Prostate gland (tissue), 2 donors: ENCODE data around the gene MARK2. TPM values are rescaled to one million over a fixed set of nuclear protein-coding genes. Genes with fewer than 3 reads are reported as not detected.

Source experiments
- DNase-seq: peaks from one replicate; pipeline ENCODE4 v3.0.0-alpha.2; 2019; ENCODE audit warnings: low spot score
- H3K27ac ChIP-seq, 2 donors: fragments of 200-600 bp; sonication (generic); 2 replicates each; pipeline ENCODE4 v1.5.1; 2017 to 2019
- H3K27me3 ChIP-seq: fragments of 200-600 bp; sonication (generic); replicated peaks from 2 replicates; pipeline ENCODE4 v1.5.1; 2019; ENCODE audit not compliant: insufficient read depth
- H3K36me3 ChIP-seq, 2 donors: fragments of 200-600 bp; sonication (generic); 1 replicate in 1 of 2; 2 replicates in 1 of 2; pipeline versions ENCODE4 v1.5.1 to v1.8.1; 2017 to 2019
- H3K4me1 ChIP-seq: fragments of 200-600 bp; sonication (generic); replicated peaks from 2 replicates; pipeline ENCODE4 v1.5.1; 2019
- H3K4me3 ChIP-seq, 2 donors: fragments of 200-600 bp; sonication (generic); 2 replicates each; pipeline ENCODE4 v1.5.1; 2017 to 2019
- H3K9me3 ChIP-seq: fragments of 200-600 bp; sonication (generic); 2 replicates; pipeline ENCODE4 v1.5.1; 2017
- POLR2A ChIP-seq: fragments of 450-650 bp; IDR thresholded peaks from one replicate; pipeline ENCODE4 v1.6.1; 2016; ENCODE audit warnings: antibody characterized with exemption, mild to moderate bottlenecking
- POLR2AphosphoS5 ChIP-seq: sonication (generic); formaldehyde crosslinking; IDR thresholded peaks from one replicate; pipeline ENCODE4 v1.6.1; 2017; ENCODE audit warnings: antibody characterized with exemption
- WGBS: methylation state at CpG from one replicate; pipeline ENCODE4 v1.1.5; 2018; 5-methylcytosine and 5-hydroxymethylcytosine counted together
- intact Hi-C: fragments of 100-400 bp; cut with DNase I; formaldehyde crosslinking; loops from one replicate; pipeline ENCODE4 v1.14.2; 2022
- total RNA-seq, 2 donors: library from RNA; depleted of rRNA; stranded (reverse); fragments of >200 nt; gene quantifications; one replicate each; pipeline ENCODE4 v1.1.0, GENCODE V29; 2016
- TF ChIP-seq, protein P1 (sequence below), 4 experiments: fragments of 200-600 bp in 2 of 4; fragments of 450-650 bp in 2 of 4; sonication (generic) in 2 of 4; IDR thresholded peaks; 1 replicate in 3 of 4; 2 replicates in 1 of 4; pipeline ENCODE4 v1.5.1; 2016 to 2019; ENCODE audit warnings: antibody characterized with exemption in 4 of 4, mild to moderate bottlenecking in 2 of 4, moderate library complexity in 2 of 4

The MARK2 gene
- total RNA-seq, 2 donors from 2014 or later = 65.4 to 67.2 TPM

DNA sequence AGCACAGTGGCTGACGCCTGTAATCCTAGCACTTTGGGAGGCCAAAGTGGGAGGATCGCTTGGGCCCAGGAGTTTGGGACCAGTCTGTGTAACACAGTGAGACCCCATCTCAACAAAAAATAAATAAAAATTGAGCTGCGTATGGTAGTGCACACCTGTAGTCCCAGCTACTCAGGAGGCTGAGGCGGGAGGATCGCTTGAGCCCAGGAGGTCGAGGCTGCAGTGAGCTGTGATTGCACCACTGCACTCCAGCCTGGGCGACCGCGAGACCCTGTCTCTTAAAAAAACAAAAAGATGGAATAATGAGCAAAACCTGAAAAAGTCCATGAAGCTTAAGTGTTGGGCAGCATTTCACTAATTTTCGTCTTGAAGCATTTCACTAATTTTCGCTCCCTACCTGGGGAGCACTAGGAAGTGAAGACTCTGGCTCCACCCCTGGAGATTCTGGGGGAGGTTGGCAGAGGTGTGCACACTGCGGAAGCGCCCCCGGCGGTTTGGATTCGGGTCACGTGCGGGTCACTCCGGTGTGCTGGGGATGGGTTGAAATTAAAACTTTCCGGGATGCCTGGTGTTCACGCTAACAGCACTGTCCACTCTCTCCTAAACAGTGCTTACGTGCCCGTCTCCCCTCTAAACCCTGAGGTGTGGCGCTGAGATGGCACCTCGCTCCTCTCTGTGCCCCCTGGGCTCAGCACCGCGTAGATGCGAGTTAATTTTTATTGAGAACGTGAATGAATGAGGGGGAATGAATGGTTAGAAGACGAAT lies 99.0 kb downstream of the MARK2 start:
- Histone ChIP-seq H3K9me3 (no peaks in the 10 kb centered on the region), H3K4me1 (no peaks in the 10 kb centered on the region), H3K4me3 (peak overlapping the region; percentile 54 to 69), H3K36me3 (no peaks in the 10 kb centered on the region), H3K27ac (peak overlapping the region in 1 of 2 donors; percentile 71), H3K27me3 (no peaks in the 10 kb centered on the region)
- no peak for DNase-seq
- WGBS = 26% methylated on average over 30 of the region's 30 CpGs
- TF ChIP-seq, protein P1, sequence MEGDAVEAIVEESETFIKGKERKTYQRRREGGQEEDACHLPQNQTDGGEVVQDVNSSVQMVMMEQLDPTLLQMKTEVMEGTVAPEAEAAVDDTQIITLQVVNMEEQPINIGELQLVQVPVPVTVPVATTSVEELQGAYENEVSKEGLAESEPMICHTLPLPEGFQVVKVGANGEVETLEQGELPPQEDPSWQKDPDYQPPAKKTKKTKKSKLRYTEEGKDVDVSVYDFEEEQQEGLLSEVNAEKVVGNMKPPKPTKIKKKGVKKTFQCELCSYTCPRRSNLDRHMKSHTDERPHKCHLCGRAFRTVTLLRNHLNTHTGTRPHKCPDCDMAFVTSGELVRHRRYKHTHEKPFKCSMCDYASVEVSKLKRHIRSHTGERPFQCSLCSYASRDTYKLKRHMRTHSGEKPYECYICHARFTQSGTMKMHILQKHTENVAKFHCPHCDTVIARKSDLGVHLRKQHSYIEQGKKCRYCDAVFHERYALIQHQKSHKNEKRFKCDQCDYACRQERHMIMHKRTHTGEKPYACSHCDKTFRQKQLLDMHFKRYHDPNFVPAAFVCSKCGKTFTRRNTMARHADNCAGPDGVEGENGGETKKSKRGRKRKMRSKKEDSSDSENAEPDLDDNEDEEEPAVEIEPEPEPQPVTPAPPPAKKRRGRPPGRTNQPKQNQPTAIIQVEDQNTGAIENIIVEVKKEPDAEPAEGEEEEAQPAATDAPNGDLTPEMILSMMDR (IDR thresholded peaks at IDR 0.05) = no peak
- TF ChIP-seq POLR2AphosphoS5 = no peak
- no peak for TF ChIP-seq POLR2A
- intact Hi-C loops = no loop called here

DNA sequence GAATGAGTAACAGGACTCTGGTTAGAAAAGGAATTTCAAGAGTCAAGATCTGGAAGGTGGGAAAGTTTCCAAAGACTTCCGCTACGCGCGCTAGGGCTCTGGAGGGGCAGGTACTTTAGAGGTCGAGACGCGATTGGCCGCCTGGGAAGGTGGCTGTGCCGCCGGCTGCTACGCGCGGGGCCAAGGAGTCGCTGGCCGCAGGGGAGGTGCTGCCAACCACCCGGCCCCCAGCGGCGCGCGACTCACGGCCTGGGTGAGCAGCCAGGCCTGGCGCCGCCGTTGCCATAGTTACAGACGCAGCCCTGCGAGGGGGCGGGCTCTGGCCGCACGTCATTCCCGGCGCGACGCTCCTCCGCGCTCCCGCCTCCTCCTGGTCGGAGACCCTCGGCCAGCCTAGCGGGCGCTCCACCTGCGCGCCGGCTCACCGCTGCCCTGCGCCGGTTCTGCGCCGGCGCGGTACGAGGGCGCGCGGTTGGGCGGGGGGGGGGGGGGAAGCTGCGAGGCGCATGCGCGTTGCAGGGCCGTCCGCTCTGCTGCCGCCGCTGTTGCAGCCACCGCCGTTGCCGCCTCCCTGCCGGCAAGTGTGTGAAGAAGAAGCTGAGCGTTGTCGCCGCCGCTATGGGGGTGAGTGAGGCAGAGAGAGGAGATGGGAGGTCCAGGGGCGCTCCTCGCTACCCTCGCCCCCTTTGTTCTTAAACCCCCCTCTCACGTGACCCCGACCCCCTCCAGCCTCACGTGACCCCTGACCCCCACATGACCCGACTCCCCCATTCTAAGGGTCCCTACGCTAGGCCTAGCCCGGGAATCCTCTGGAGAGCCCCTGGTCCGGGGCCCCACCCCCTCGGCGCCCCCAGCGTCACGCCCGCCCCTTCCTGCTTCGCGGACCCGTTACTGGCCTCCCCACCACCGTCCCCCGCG lies 99.8 kb downstream of the MARK2 start, which contains the start of gene NAA40:
NAA40 (plus strand) TSS at position 524 of the 918 bp plus-strand sequence; CDS start at position 619, 95 bp downstream.
- intact Hi-C loops = no loop called here
- under 1% methylated on average over 70 of the region's 92 CpGs for WGBS
- H3K27ac ChIP-seq = peak within 1 kb of the TSS; percentile 66 to 71
- TF ChIP-seq, protein P1 (IDR thresholded peaks at IDR 0.05) = peak in 2 of 4 experiments; percentile 37 to 47
- TF ChIP-seq POLR2A (no peak), POLR2AphosphoS5 (peak; percentile 61)
- no peaks in the 10 kb centered on the region for H3K36me3 ChIP-seq
- no peaks in the 10 kb centered on the region for H3K9me3 ChIP-seq
- peak within 1 kb of the TSS; percentile 54 to 69 for H3K4me3 ChIP-seq
- peak; percentile 86 for DNase-seq
- no peaks in the 10 kb centered on the region for H3K4me1 ChIP-seq
- no peaks in the 10 kb centered on the region for H3K27me3 ChIP-seq

DNA sequence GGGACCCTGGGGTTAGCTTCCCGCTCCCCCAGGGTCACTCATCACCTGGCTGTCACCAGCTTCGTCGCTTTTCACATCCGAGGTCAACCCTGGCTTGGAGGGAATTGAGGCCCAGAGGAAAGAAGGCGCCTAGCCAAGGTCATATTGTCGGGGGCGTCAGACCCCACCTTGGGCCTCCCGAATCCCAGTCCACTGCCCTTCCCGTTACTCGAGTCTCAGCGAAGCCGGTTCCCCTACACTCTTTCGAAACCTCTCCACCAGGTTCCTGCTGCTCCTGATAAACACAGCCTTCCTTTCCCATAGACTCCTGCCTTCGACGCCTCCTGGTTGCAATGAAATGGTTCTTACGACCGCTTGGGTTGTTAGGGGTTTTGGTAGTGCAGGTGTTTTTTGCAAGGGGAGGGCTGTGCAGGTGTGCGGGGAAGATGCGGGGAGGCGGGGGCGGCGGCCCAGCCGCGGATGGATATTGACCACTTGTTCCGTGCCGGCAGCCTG lies 100.5 kb downstream of the MARK2 start:
- Histone ChIP-seq H3K27ac (peak overlapping the region; percentile 66 to 71), H3K4me1 (no peaks in the 10 kb centered on the region), H3K36me3 (no peaks in the 10 kb centered on the region), H3K9me3 (no peaks in the 10 kb centered on the region), H3K4me3 (peak overlapping the region; percentile 54 to 69), H3K27me3 (no peaks in the 10 kb centered on the region)
- 1% methylated on average over 26 of the region's 26 CpGs for WGBS
- no peak for DNase-seq
- TF ChIP-seq POLR2A = no peak
- no peak for TF ChIP-seq POLR2AphosphoS5
- TF ChIP-seq, protein P1 (IDR thresholded peaks at IDR 0.05) = no peak
- intact Hi-C loops = no loop called here

DNA sequence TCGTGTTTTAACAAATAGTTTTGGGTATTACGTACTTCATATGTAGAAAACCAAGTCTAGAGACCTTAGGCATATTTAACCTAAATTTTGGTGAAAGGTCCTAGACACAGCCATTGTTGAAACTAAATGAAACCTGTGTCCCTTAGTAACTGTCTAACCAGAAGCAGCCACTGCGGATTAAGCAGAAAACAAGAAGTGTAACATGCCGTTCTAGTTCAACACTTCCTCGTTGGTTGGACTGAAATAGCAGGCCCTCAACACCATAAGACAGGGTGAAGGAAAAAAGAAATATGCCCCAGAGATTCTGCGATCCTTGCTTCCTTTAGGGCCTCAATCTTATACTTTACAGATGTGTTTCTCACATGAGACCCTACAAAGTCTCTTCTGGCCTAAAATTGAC lies 101.9 kb downstream of the MARK2 start:
- TF ChIP-seq, protein P1 (IDR thresholded peaks at IDR 0.05) = no peak
- no peak for TF ChIP-seq POLR2A
- TF ChIP-seq POLR2AphosphoS5 = no peak
- Histone ChIP-seq H3K27me3 (no peaks in the 10 kb centered on the region), H3K27ac (no peak overlapping the region), H3K4me3 (no peak overlapping the region), H3K9me3 (no peaks in the 10 kb centered on the region), H3K36me3 (no peaks in the 10 kb centered on the region), H3K4me1 (no peaks in the 10 kb centered on the region)
- WGBS = 83% methylated on average over 6 of the region's 6 CpGs
- no peak for DNase-seq
- intact Hi-C loops = no loop called here
